ENCODE results near the gene RANBP9. TPM values are rescaled to one million over a fixed set of nuclear protein-coding genes. Genes with fewer than 3 reads are reported as not detected.

RANBP9 gene
- total RNA-seq, 1 experiment from 2014 or later, result 25.8 TPM

- TF ChIP-seq EZH2phosphoT487 (IDR thresholded peaks at IDR 0.05; ENCODE audit: borderline replicate concordance, low read length), result no peak
- no peak for TF ChIP-seq CTCF (conservative IDR thresholded peaks at IDR 0.05; ENCODE audit: low read depth, low read length)
- TF ChIP-seq EZH2 (IDR thresholded peaks at IDR 0.05; ENCODE audit: low read length, unreplicated experiment), result no peak
- intact Hi-C loops (cut with micrococcal nuclease), result no loop called here
- ChIA-PET CTCF (no interaction called here), POLR2A (ENCODE audit: unreplicated experiment) (no interaction called here)
- Histone ChIP-seq H3K4me2 (ENCODE audit: low read length) (no peak overlapping the region), H3K4me1 (ENCODE audit: insufficient read depth, low read length) (no peaks in the 10 kb centered on the region), H3K9me2 (replicated peaks; ENCODE audit: low read length) (no peaks in the 10 kb centered on the region), H3K27me3 (ENCODE audit: low read length) (no peaks in the 10 kb centered on the region), H4K20me1 (ENCODE audit: low read length) (no peaks in the 10 kb centered on the region), H3K4me3 (ENCODE audit: low read length) (no peak overlapping the region), H3K79me2 (ENCODE audit: low read length) (peaks cover 93% of the 10 kb centered on the region), H3K36me3 (ENCODE audit: low read depth, low read length) (peaks cover 24% of the 10 kb centered on the region), H3F3A (ENCODE audit: low read length, unreplicated experiment) (no peaks in the 10 kb centered on the region), H3K9ac (ENCODE audit: low read length) (no peak overlapping the region), H2AFZ (ENCODE audit: low read length) (no peak overlapping the region), H3K9me3 (ENCODE audit: low read length) (0 out of 2 replicates have a peak, but pooled peaks cover 7% of the 10 kb centered on the region), H3K27ac (ENCODE audit: low read length) (no peak overlapping the region)
- DNase-seq (no peak), ATAC-seq (no peak)
- no TSS peak for BruUV-seq (replicated peaks)
Measured at GRCh38 chr6:13674533-13675190, 37.0 kb downstream of the RANBP9 start.

- intact Hi-C loops (cut with micrococcal nuclease), result no loop called here
- H3K4me2 ChIP-seq (ENCODE audit: low read length), result no peak overlapping the region
- H4K20me1 ChIP-seq (ENCODE audit: low read length), result no peaks in the 10 kb centered on the region
- H3K27me3 ChIP-seq (ENCODE audit: low read length), result no peaks in the 10 kb centered on the region
- no peak overlapping the region for H3K27ac ChIP-seq (ENCODE audit: low read length)
- TF ChIP-seq CTCF (conservative IDR thresholded peaks at IDR 0.05; ENCODE audit: low read depth, low read length) (no peak), EZH2 (IDR thresholded peaks at IDR 0.05; ENCODE audit: low read length, unreplicated experiment) (no peak), EZH2phosphoT487 (IDR thresholded peaks at IDR 0.05; ENCODE audit: borderline replicate concordance, low read length) (no peak)
- 0 out of 2 replicates have a peak, but pooled peaks cover 6% of the 10 kb centered on the region for H3K9me3 ChIP-seq (ENCODE audit: low read length)
- no TSS peak for BruUV-seq (replicated peaks)
- DNase-seq, result no peak
- no peaks in the 10 kb centered on the region for H3F3A ChIP-seq (ENCODE audit: low read length, unreplicated experiment)
- H3K79me2 ChIP-seq (ENCODE audit: low read length), result peaks cover 95% of the 10 kb centered on the region
- H3K4me3 ChIP-seq (ENCODE audit: low read length), result no peak overlapping the region
- no peak overlapping the region for H3K9ac ChIP-seq (ENCODE audit: low read length)
- ATAC-seq, result no peak
- peaks cover 21% of the 10 kb centered on the region for H3K36me3 ChIP-seq (ENCODE audit: low read depth, low read length)
- no peaks in the 10 kb centered on the region for H3K4me1 ChIP-seq (ENCODE audit: insufficient read depth, low read length)
- H2AFZ ChIP-seq (ENCODE audit: low read length), result no peak overlapping the region
- POLR2A ChIA-PET (ENCODE audit: unreplicated experiment), result no interaction called here
- H3K9me2 ChIP-seq (replicated peaks; ENCODE audit: low read length), result no peaks in the 10 kb centered on the region
- CTCF ChIA-PET, result no interaction called here
Measured at GRCh38 chr6:13673825-13674444, 37.7 kb downstream of the RANBP9 start.

GRCh38 chr6:13673368-13673767 lies 38.3 kb downstream of the RANBP9 start:
- Histone ChIP-seq H3K4me1 (ENCODE audit: insufficient read depth, low read length) (peaks cover 3% of the 10 kb centered on the region; the same call in 1 of the 2 replicates), H4K20me1 (ENCODE audit: low read length) (no peaks in the 10 kb centered on the region), H3K79me2 (ENCODE audit: low read length) (peaks cover 95% of the 10 kb centered on the region), H2AFZ (ENCODE audit: low read length) (no peak overlapping the region), H3K27me3 (ENCODE audit: low read length) (no peaks in the 10 kb centered on the region), H3K9ac (ENCODE audit: low read length) (no peak overlapping the region), H3K4me3 (ENCODE audit: low read length) (no peak overlapping the region), H3F3A (ENCODE audit: low read length, unreplicated experiment) (no peaks in the 10 kb centered on the region), H3K27ac (ENCODE audit: low read length) (no peak overlapping the region), H3K4me2 (ENCODE audit: low read length) (no peak overlapping the region), H3K9me3 (ENCODE audit: low read length) (0 out of 2 replicates have a peak, but pooled peaks cover 6% of the 10 kb centered on the region), H3K9me2 (replicated peaks; ENCODE audit: low read length) (no peaks in the 10 kb centered on the region), H3K36me3 (ENCODE audit: low read depth, low read length) (peaks cover 17% of the 10 kb centered on the region)
- intact Hi-C loops (cut with micrococcal nuclease), result no loop called here
- no TSS peak for BruUV-seq (replicated peaks)
- no peak for ATAC-seq
- CTCF ChIA-PET, result no interaction called here
- no peak for DNase-seq
- POLR2A ChIA-PET (ENCODE audit: unreplicated experiment), result no interaction called here
- TF ChIP-seq CTCF (conservative IDR thresholded peaks at IDR 0.05; ENCODE audit: low read depth, low read length) (no peak), EZH2phosphoT487 (IDR thresholded peaks at IDR 0.05; ENCODE audit: borderline replicate concordance, low read length) (no peak), EZH2 (IDR thresholded peaks at IDR 0.05; ENCODE audit: low read length, unreplicated experiment) (no peak)
